ENCODE results near the gene SIGLECL1.

DNA sequence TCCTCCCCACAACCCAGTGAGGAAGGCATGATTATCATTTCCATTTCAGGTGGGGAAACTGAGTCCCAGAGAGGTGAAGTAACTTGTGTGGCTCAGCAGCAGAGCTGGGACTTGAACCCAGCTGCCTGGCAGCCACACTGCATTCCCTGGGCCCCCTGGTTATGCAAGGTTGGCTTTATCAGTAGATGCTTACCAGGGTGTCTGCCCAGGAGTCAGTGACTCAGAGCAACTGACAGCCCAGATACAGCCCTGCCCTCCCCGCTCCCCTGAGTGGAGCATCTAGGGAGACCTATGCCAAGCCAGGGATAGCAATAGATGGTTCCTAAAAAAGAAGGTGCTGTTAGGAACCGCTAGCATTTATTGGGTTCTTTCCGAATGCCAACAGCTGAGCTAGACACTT, 66.5 kb downstream of the SIGLECL1 start:
- no peak for TF ChIP-seq EZH2phosphoT487 (IDR thresholded peaks at IDR 0.05; ENCODE audit: unreplicated experiment)
- TF ChIP-seq, protein P1, sequence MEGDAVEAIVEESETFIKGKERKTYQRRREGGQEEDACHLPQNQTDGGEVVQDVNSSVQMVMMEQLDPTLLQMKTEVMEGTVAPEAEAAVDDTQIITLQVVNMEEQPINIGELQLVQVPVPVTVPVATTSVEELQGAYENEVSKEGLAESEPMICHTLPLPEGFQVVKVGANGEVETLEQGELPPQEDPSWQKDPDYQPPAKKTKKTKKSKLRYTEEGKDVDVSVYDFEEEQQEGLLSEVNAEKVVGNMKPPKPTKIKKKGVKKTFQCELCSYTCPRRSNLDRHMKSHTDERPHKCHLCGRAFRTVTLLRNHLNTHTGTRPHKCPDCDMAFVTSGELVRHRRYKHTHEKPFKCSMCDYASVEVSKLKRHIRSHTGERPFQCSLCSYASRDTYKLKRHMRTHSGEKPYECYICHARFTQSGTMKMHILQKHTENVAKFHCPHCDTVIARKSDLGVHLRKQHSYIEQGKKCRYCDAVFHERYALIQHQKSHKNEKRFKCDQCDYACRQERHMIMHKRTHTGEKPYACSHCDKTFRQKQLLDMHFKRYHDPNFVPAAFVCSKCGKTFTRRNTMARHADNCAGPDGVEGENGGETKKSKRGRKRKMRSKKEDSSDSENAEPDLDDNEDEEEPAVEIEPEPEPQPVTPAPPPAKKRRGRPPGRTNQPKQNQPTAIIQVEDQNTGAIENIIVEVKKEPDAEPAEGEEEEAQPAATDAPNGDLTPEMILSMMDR (conservative IDR thresholded peaks at IDR 0.05; ENCODE audit: low read depth in 2 of 2): no peak
- no peak for TF ChIP-seq CREB1 (CRISPR knock-in tag; IDR thresholded peaks at IDR 0.05; ENCODE audit: low read depth)
- no peak for TF ChIP-seq POLR2AphosphoS5 (IDR thresholded peaks at IDR 0.05; ENCODE audit: low read depth)
- TF ChIP-seq EZH2 (IDR thresholded peaks at IDR 0.05; ENCODE audit: low read depth, unreplicated experiment): no peak

Data from GM23338 (cell line).